AG04450 (cell line): ENCODE results near the gene SND1. TPM values are rescaled to one million over a fixed set of nuclear protein-coding genes. Genes with fewer than 3 reads are reported as not detected.

Source experiments
- CTCF ChIA-PET: fragments of 300-600, 350-600 bp; formaldehyde crosslinking; extraction: SDS; loops from one replicate; lab custom pipeline; 2022; ENCODE audit warnings: antibody characterized with exemption, inconsistent platforms; lab: Charles Lee
- POLR2A ChIA-PET: fragments of 350-600 bp; formaldehyde crosslinking; extraction: SDS; loops from one replicate; lab custom pipeline; 2021; ENCODE audit warnings: antibody characterized with exemption, inconsistent platforms; lab: Yijun Ruan, JAX
- DNase-seq: peaks from one replicate; pipeline ENCODE4 v3.0.0-alpha.2; 2011; ENCODE audit warnings: low read depth, low spot score
- H3K27ac ChIP-seq: one replicate; pipeline ENCODE4 v1.5.1; 2012; ENCODE audit warnings: low read depth, low read length, control low read depth
- H3K27me3 ChIP-seq: one replicate; pipeline ENCODE4 v1.6.0; 2012; ENCODE audit warnings: low read length; ENCODE audit not compliant: control insufficient read depth, insufficient read depth
- H3K4me3 ChIP-seq: 2 replicates; pipeline ENCODE4 v1.5.1; 2011; ENCODE audit warnings: mild to moderate bottlenecking, low read depth, low read length, control low read depth
- H3K9me3 ChIP-seq: 2 replicates; pipeline ENCODE4 v1.5.1; 2012; ENCODE audit warnings: low read length; ENCODE audit not compliant: control insufficient read depth, insufficient read depth
- polyA plus RNA-seq: library from polyadenylated mRNA; depleted of rRNA; stranded (reverse); fragments of >200 nt; gene quantifications from 2 replicates; pipeline ENCODE4 v1.2.3, GENCODE V29; 2011
- TF ChIP-seq, protein P1 (sequence below): IDR thresholded peaks from 2 replicates; pipeline ENCODE4 v1.5.1; 2011; ENCODE audit warnings: low read depth, low read length, control low read depth, inconsistent platforms

SND1 gene
- polyA plus RNA-seq, 1 experiment, result 247 TPM

GRCh38 chr7:127802845-127803244 is 150.9 kb downstream of the SND1 start:
- Histone ChIP-seq H3K9me3 (no peaks in the 10 kb centered on the region), H3K4me3 (no peak overlapping the region), H3K27ac (no peak overlapping the region), H3K27me3 (no peaks in the 10 kb centered on the region)
- TF ChIP-seq, protein P1, sequence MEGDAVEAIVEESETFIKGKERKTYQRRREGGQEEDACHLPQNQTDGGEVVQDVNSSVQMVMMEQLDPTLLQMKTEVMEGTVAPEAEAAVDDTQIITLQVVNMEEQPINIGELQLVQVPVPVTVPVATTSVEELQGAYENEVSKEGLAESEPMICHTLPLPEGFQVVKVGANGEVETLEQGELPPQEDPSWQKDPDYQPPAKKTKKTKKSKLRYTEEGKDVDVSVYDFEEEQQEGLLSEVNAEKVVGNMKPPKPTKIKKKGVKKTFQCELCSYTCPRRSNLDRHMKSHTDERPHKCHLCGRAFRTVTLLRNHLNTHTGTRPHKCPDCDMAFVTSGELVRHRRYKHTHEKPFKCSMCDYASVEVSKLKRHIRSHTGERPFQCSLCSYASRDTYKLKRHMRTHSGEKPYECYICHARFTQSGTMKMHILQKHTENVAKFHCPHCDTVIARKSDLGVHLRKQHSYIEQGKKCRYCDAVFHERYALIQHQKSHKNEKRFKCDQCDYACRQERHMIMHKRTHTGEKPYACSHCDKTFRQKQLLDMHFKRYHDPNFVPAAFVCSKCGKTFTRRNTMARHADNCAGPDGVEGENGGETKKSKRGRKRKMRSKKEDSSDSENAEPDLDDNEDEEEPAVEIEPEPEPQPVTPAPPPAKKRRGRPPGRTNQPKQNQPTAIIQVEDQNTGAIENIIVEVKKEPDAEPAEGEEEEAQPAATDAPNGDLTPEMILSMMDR, result no peak
- ChIA-PET POLR2A (no interaction called here), CTCF (no interaction called here)
- DNase-seq, result no peak

DNA sequence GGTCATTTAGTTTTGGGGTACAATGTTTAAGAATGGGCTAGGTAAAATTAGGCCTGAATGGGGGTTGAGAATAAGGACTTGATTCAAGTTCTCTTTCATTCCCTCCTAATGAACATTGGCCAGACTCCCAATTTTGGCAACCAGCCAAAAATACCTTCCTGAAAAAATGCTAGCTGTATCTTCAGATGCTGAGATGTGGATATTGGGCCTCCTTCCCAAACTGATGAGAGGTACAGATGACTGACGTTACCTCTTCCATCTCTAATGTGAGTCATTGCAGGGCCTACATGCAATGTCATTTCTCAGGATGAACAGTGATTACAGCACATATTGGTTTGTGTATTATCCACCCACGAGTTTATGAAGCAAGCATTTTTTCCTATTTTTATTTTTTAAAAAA is 151.6 kb downstream of the SND1 start:
- H3K27me3 ChIP-seq, result no peaks in the 10 kb centered on the region
- TF ChIP-seq, protein P1, result no peak
- H3K4me3 ChIP-seq, result no peak overlapping the region
- ChIA-PET POLR2A (interaction anchor here (0.6 kb wide), 1 partner anchor 13 kb away, joined by 7 read pairs; no protein-coding TSS in a partner anchor), CTCF (interaction anchor here (1.0 kb wide), 1 partner anchor 11 kb away, joined by 3 read pairs; no protein-coding TSS in a partner anchor)
- H3K27ac ChIP-seq, result no peak overlapping the region
- no peak for DNase-seq
- H3K9me3 ChIP-seq, result no peaks in the 10 kb centered on the region

- no peak for DNase-seq
- H3K27ac ChIP-seq, result no peak overlapping the region
- H3K4me3 ChIP-seq, result no peak overlapping the region
- H3K9me3 ChIP-seq, result no peaks in the 10 kb centered on the region
- TF ChIP-seq, protein P1, result no peak
- POLR2A ChIA-PET, result no interaction called here
- no peaks in the 10 kb centered on the region for H3K27me3 ChIP-seq
- CTCF ChIA-PET, result interaction anchor here (0.6 kb wide), 1 partner anchor 219 kb away, joined by 3 read pairs; the partner anchor contains the start of gene ARF5
Observed at GRCh38 chr7:127807340-127807739, 155.3 kb downstream of the SND1 start.

DNA sequence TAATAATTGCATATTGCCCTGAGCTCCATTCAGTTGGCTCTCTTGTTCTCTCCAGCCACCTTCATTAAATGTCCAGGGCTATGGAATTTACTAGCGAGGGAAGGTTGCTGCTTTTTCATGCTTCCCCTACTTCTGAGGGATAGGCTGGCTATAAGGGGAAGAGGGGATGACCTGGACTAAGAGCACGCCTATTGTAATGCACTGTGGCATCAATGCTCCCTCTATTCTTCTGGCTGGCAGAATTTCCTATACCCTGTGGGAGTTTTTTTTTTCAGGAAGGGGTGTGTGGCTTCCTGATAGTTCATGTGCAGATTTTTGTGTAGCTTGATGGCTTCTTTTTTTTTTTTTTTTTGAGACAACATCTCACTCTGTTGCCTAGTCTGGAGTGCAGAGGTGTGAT is 155.8 kb downstream of the SND1 start:
- H3K27ac ChIP-seq, result no peak overlapping the region
- H3K4me3 ChIP-seq, result no peak overlapping the region
- POLR2A ChIA-PET, result no interaction called here
- TF ChIP-seq, protein P1, result no peak
- no peaks in the 10 kb centered on the region for H3K27me3 ChIP-seq
- no peaks in the 10 kb centered on the region for H3K9me3 ChIP-seq
- CTCF ChIA-PET, result interaction anchor here (0.6 kb wide), 1 partner anchor 219 kb away, joined by 3 read pairs; the partner anchor contains the start of gene ARF5
- no peak for DNase-seq

DNA sequence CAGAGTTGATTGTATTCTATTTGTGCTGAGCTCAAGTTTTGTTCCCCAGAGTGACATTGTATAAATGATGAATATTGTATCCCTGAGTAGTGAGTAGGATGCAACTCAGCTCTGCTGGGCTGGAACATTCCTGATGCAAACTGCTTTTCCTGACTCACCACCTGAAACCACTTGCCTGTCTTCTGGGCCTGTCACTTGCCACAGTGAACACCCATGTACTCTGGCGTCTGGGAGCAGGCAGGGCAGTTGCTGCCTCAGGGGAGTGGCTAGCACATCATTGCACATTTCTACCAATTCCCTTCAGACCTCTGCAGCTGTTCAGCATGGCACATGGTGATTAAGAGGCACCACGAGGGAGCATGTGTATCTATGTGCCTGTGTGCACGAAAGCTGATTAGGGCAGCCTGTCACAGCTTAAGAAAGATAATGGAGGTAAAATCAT is 157.3 kb downstream of the SND1 start:
- ChIA-PET CTCF (no interaction called here), POLR2A (no interaction called here)
- H3K9me3 ChIP-seq, result no peaks in the 10 kb centered on the region
- TF ChIP-seq, protein P1, result no peak
- peak; percentile 7 for DNase-seq
- no peak overlapping the region for H3K27ac ChIP-seq
- H3K27me3 ChIP-seq, result no peaks in the 10 kb centered on the region
- no peak overlapping the region for H3K4me3 ChIP-seq
